Effector memory CD8-positive, alpha-beta T cell (primary cell): ENCODE measurements around the gene HMHB1.

Experiments used
- ATAC-seq: fragments of 150-1000 bp; cut with Tn5 transposase; replicated peaks from 2 replicates; pipeline ENCODE4 v1.10.0; 2021; ENCODE audit warnings: mild to moderate bottlenecking, moderate library complexity
- DNase-seq, 3 experiments: peaks; one replicate each; pipeline ENCODE4 v3.0.0; 2021
- H3K27ac Mint-ChIP-seq, 2 donors: one replicate each; pipeline ENCODE4 v1.8.0; 2022; ENCODE audit warnings: mild to moderate bottlenecking in 2 of 2, mixed read lengths in 2 of 2, moderate library complexity in 2 of 2
- H3K27me3 Mint-ChIP-seq, 2 donors: one replicate each; pipeline ENCODE4 v1.8.0; 2022; ENCODE audit warnings: mixed read lengths in 2 of 2
- H3K36me3 Mint-ChIP-seq: one replicate; pipeline ENCODE4 v1.8.0; 2022; ENCODE audit warnings: mild to moderate bottlenecking, moderate library complexity, mixed read lengths; ENCODE audit not compliant: insufficient read depth
- H3K4me1 Mint-ChIP-seq, 2 donors: one replicate each; pipeline ENCODE4 v1.8.0; 2022; ENCODE audit warnings: low read depth in 2 of 2, mixed read lengths in 2 of 2
- H3K4me3 Mint-ChIP-seq, 2 donors: one replicate each; pipeline ENCODE4 v1.8.0; 2022; ENCODE audit warnings: mild to moderate bottlenecking in 2 of 2, mixed read lengths in 2 of 2, moderate library complexity in 2 of 2
- H3K9me3 Mint-ChIP-seq, 2 donors: one replicate each; pipeline ENCODE4 v1.8.0; 2022; ENCODE audit warnings: mixed read lengths in 2 of 2

Gene HMHB1

GRCh38 chr5:143820451-143820850 lies 8.5 kb downstream of the HMHB1 start:
- H3K9me3 Mint-ChIP-seq: no peaks in the 10 kb centered on the region
- H3K27me3 Mint-ChIP-seq: peaks cover 0 to 10% of the 10 kb centered on the region in 2 donors
- no peaks in the 10 kb centered on the region for H3K4me1 Mint-ChIP-seq
- H3K4me3 Mint-ChIP-seq: no peak overlapping the region
- no peak for DNase-seq
- ATAC-seq: no peak
- no peaks in the 10 kb centered on the region for H3K36me3 Mint-ChIP-seq
- no peak overlapping the region for H3K27ac Mint-ChIP-seq

- ATAC-seq (peak; percentile 96), DNase-seq (peak; percentile 81 to 86 (median 85))
- Mint-ChIP-seq H3K4me3 (no peak overlapping the region), H3K27ac (no peak overlapping the region), H3K9me3 (no peaks in the 10 kb centered on the region), H3K36me3 (no peaks in the 10 kb centered on the region), H3K27me3 (no peaks in the 10 kb centered on the region), H3K4me1 (peaks cover 5 to 7% of the 10 kb centered on the region in 2 donors)
Measured at GRCh38 chr5:143824851-143825720, 13.1 kb downstream of the HMHB1 start.

GRCh38 chr5:143826951-143827444 lies 15.0 kb downstream of the HMHB1 start:
- no peak for ATAC-seq
- no peak overlapping the region for H3K27ac Mint-ChIP-seq
- no peaks in the 10 kb centered on the region for H3K36me3 Mint-ChIP-seq
- DNase-seq: no peak
- no peak overlapping the region for H3K4me3 Mint-ChIP-seq
- H3K9me3 Mint-ChIP-seq: no peaks in the 10 kb centered on the region
- peaks cover 5 to 7% of the 10 kb centered on the region in 2 donors for H3K4me1 Mint-ChIP-seq
- no peaks in the 10 kb centered on the region for H3K27me3 Mint-ChIP-seq

- H3K4me1 Mint-ChIP-seq: peaks cover 5 to 7% of the 10 kb centered on the region in 2 donors
- no peaks in the 10 kb centered on the region for H3K27me3 Mint-ChIP-seq
- no peaks in the 10 kb centered on the region for H3K9me3 Mint-ChIP-seq
- peak overlapping the region; percentile 30 to 69 for H3K27ac Mint-ChIP-seq
- ATAC-seq (peak; percentile 46), DNase-seq (no peak)
- no peaks in the 10 kb centered on the region for H3K36me3 Mint-ChIP-seq
- peak overlapping the region; percentile 4 to 48 for H3K4me3 Mint-ChIP-seq
Measured at GRCh38 chr5:143828710-143829109, 16.7 kb downstream of the HMHB1 start.

GRCh38 chr5:143833177-143833576 lies 21.2 kb downstream of the HMHB1 start:
- Mint-ChIP-seq H3K36me3 (no peaks in the 10 kb centered on the region), H3K27me3 (no peaks in the 10 kb centered on the region), H3K27ac (no peak overlapping the region), H3K9me3 (no peaks in the 10 kb centered on the region), H3K4me1 (peaks cover 5 to 7% of the 10 kb centered on the region in 2 donors), H3K4me3 (no peak overlapping the region)
- ATAC-seq (no peak), DNase-seq (no peak)

GRCh38 chr5:143835251-143835650 lies 23.3 kb downstream of the HMHB1 start:
- H3K4me1 Mint-ChIP-seq: no peaks in the 10 kb centered on the region
- H3K4me3 Mint-ChIP-seq: no peak overlapping the region
- H3K27me3 Mint-ChIP-seq: peaks cover 0 to 6% of the 10 kb centered on the region in 2 donors
- no peaks in the 10 kb centered on the region for H3K36me3 Mint-ChIP-seq
- ATAC-seq (no peak), DNase-seq (no peak)
- no peaks in the 10 kb centered on the region for H3K9me3 Mint-ChIP-seq
- no peak overlapping the region for H3K27ac Mint-ChIP-seq

- no peak for ATAC-seq
- Mint-ChIP-seq H3K4me1 (no peaks in the 10 kb centered on the region), H3K4me3 (no peak overlapping the region), H3K27ac (no peak overlapping the region), H3K36me3 (no peaks in the 10 kb centered on the region), H3K27me3 (peaks cover 7 to 14% of the 10 kb centered on the region in 2 donors), H3K9me3 (no peaks in the 10 kb centered on the region)
- DNase-seq: no peak
Measured at GRCh38 chr5:143836161-143836725, 24.3 kb downstream of the HMHB1 start.

GRCh38 chr5:143837306-143837848 lies 25.4 kb downstream of the HMHB1 start:
- ATAC-seq (no peak), DNase-seq (no peak)
- Mint-ChIP-seq H3K27me3 (peaks cover 7 to 16% of the 10 kb centered on the region in 2 donors), H3K36me3 (no peaks in the 10 kb centered on the region), H3K4me3 (no peak overlapping the region), H3K4me1 (no peaks in the 10 kb centered on the region), H3K27ac (no peak overlapping the region), H3K9me3 (no peaks in the 10 kb centered on the region)

GRCh38 chr5:143841446-143841845 lies 29.5 kb downstream of the HMHB1 start:
- Mint-ChIP-seq H3K36me3 (no peaks in the 10 kb centered on the region), H3K27ac (no peak overlapping the region), H3K4me3 (no peak overlapping the region), H3K27me3 (peaks cover 13 to 16% of the 10 kb centered on the region in 2 donors), H3K9me3 (no peaks in the 10 kb centered on the region), H3K4me1 (no peaks in the 10 kb centered on the region)
- no peak for DNase-seq
- ATAC-seq: no peak

- DNase-seq: no peak
- Mint-ChIP-seq H3K36me3 (no peaks in the 10 kb centered on the region), H3K9me3 (no peaks in the 10 kb centered on the region), H3K27ac (no peak overlapping the region), H3K27me3 (peaks cover 13 to 16% of the 10 kb centered on the region in 2 donors), H3K4me1 (no peaks in the 10 kb centered on the region), H3K4me3 (no peak overlapping the region)
- no peak for ATAC-seq
Measured at GRCh38 chr5:143842920-143843319, 31.0 kb downstream of the HMHB1 start.

GRCh38 chr5:143843461-143843860 lies 31.5 kb downstream of the HMHB1 start:
- Mint-ChIP-seq H3K4me3 (no peak overlapping the region), H3K9me3 (no peaks in the 10 kb centered on the region), H3K36me3 (no peaks in the 10 kb centered on the region), H3K27me3 (peaks cover 13 to 17% of the 10 kb centered on the region in 2 donors), H3K27ac (no peak overlapping the region), H3K4me1 (no peaks in the 10 kb centered on the region)
- ATAC-seq (no peak), DNase-seq (no peak)

- ATAC-seq (no peak), DNase-seq (no peak)
- Mint-ChIP-seq H3K4me1 (peaks cover 0 to 2% of the 10 kb centered on the region in 2 donors), H3K9me3 (no peaks in the 10 kb centered on the region), H3K27ac (no peak overlapping the region), H3K27me3 (peaks cover 10 to 12% of the 10 kb centered on the region in 2 donors), H3K36me3 (no peaks in the 10 kb centered on the region), H3K4me3 (peak overlapping the region in 1 of 2 donors; percentile 17)
Measured at GRCh38 chr5:143850050-143850683, 38.2 kb downstream of the HMHB1 start.

GRCh38 chr5:143851383-143851782 lies 39.4 kb downstream of the HMHB1 start:
- H3K4me1 Mint-ChIP-seq: peaks cover 0 to 2% of the 10 kb centered on the region in 2 donors
- H3K4me3 Mint-ChIP-seq: no peak overlapping the region
- ATAC-seq: no peak
- no peak overlapping the region for H3K27ac Mint-ChIP-seq
- no peaks in the 10 kb centered on the region for H3K9me3 Mint-ChIP-seq
- H3K36me3 Mint-ChIP-seq: no peaks in the 10 kb centered on the region
- no peak for DNase-seq
- peaks cover 10 to 12% of the 10 kb centered on the region in 2 donors for H3K27me3 Mint-ChIP-seq
